Activated CD8-positive, alpha-beta T cell treated with anti-CD3 and anti-CD28 coated beads for 36 hours (primary cell): ENCODE measurements around the gene FOXF2. TPM values are rescaled to one million over a fixed set of nuclear protein-coding genes. Genes with fewer than 3 reads are reported as not detected.

Source experiments
- ATAC-seq: fragments of 200-7000 bp; cut with Tn5 transposase; one replicate; pipeline ENCODE4 v1.10.0; 2021; ENCODE audit warnings: mild to moderate bottlenecking, moderate library complexity
- CTCF ChIA-PET: fragments of 350-600 bp; sonication (Branson Sonifier 250); formaldehyde crosslinking; loops from one replicate; lab custom pipeline; 2021; ENCODE audit warnings: antibody characterized with exemption; lab: Charles Lee
- POLR2A ChIA-PET: fragments of 350-600 bp; sonication (Branson Sonifier 250); formaldehyde crosslinking; loops from one replicate; lab custom pipeline; 2021; ENCODE audit warnings: antibody characterized with exemption; lab: Charles Lee
- DNase-seq: peaks from one replicate; pipeline ENCODE4 v3.0.0-alpha.2; 2020
- H3K27ac Mint-ChIP-seq: one replicate; pipeline ENCODE4 v1.8.0; 2021; ENCODE audit warnings: mild to moderate bottlenecking, mixed read lengths
- H3K27me3 Mint-ChIP-seq: one replicate; pipeline ENCODE4 v1.8.0; 2021; ENCODE audit warnings: mixed read lengths
- H3K36me3 Mint-ChIP-seq: one replicate; pipeline ENCODE4 v1.8.0; 2021; ENCODE audit warnings: low read depth, mixed read lengths
- H3K4me1 Mint-ChIP-seq: one replicate; pipeline ENCODE4 v1.8.0; 2021; ENCODE audit warnings: low read depth, mixed read lengths
- H3K4me3 Mint-ChIP-seq: one replicate; pipeline ENCODE4 v1.8.0; 2021; ENCODE audit warnings: mild to moderate bottlenecking, moderate library complexity, mixed read lengths
- H3K9me3 Mint-ChIP-seq: one replicate; pipeline ENCODE4 v1.8.0; 2021; ENCODE audit warnings: mixed read lengths
- intact Hi-C: fragments of 100-400 bp; cut with micrococcal nuclease; formaldehyde crosslinking; loops from one replicate; pipeline ENCODE4 v1.10.0; 2022
- microRNA-seq: library from miRNA; unstranded; fragments of <30 nt; microRNA quantifications from one replicate; pipeline ENCODE4 v1.2.0, GENCODE V29; 2022; ENCODE audit warnings: borderline microRNAs expressed, borderline replicate concordance
- total RNA-seq, 2 experiments: library from RNA; stranded (reverse); gene quantifications; one replicate each; pipeline ENCODE4 v1.2.3, GENCODE V29; 2021
- TF ChIP-seq, protein P1 (sequence below): fragments of 200-600 bp; IDR thresholded peaks from one replicate; pipeline ENCODE4 v1.8.0; 2022; ENCODE audit warnings: antibody characterized with exemption, mild to moderate bottlenecking

Gene FOXF2
- total RNA-seq, 2 experiments from 2014 or later, result not detected

DNA sequence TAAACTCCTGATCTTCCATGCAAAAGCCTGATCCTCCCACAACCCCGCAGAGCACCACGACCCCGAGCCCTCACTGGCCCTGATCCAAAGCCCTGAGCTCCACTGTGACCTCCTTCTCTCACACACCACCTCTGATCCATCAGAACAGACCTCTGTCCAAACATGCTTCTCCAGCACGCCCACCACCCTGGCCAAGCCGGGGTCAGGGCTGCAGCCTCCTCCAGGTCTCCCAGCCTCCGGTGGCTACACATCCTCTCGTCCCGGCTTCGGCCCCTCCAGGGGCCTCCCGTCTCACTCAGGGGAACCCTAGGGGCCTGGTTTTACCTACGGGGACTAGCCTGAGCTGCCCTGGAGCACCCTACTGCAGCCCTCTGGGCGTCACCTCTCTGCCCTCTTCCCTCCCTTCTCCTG is 49.1 kb downstream of the FOXF2 start:
- intact Hi-C loops, result no loop called here
- Mint-ChIP-seq H3K4me3 (no peak overlapping the region), H3K9me3 (peaks cover 4% of the 10 kb centered on the region), H3K36me3 (no peaks in the 10 kb centered on the region), H3K27ac (no peak overlapping the region), H3K4me1 (no peaks in the 10 kb centered on the region), H3K27me3 (peaks cover 41% of the 10 kb centered on the region)
- no peak for ATAC-seq
- no peak for DNase-seq
- ChIA-PET CTCF (interaction anchor here (0.7 kb wide), 1 partner anchor 13 kb away, joined by 3 read pairs; no protein-coding TSS in a partner anchor), POLR2A (no interaction called here)
- TF ChIP-seq, protein P1, sequence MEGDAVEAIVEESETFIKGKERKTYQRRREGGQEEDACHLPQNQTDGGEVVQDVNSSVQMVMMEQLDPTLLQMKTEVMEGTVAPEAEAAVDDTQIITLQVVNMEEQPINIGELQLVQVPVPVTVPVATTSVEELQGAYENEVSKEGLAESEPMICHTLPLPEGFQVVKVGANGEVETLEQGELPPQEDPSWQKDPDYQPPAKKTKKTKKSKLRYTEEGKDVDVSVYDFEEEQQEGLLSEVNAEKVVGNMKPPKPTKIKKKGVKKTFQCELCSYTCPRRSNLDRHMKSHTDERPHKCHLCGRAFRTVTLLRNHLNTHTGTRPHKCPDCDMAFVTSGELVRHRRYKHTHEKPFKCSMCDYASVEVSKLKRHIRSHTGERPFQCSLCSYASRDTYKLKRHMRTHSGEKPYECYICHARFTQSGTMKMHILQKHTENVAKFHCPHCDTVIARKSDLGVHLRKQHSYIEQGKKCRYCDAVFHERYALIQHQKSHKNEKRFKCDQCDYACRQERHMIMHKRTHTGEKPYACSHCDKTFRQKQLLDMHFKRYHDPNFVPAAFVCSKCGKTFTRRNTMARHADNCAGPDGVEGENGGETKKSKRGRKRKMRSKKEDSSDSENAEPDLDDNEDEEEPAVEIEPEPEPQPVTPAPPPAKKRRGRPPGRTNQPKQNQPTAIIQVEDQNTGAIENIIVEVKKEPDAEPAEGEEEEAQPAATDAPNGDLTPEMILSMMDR, result no peak

DNA sequence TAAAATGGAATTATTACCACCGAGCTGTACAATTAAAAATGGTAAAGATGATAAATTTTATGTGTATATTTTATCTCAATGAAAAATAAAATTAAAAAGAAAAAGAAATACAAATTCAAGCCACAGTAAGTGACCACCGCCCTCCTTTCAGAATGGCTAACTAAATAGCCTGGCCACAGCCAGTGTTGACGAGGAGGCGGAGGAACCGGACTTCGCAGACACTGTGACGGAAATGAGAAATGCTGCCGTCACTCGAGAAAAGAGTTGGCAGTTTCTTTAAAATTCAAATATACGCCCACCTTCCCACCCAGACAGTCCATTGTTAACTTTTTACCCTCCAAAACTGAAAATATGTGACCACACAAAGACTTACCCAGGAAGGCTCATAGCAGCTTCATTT is 50.0 kb downstream of the FOXF2 start:
- intact Hi-C loops, result no loop called here
- POLR2A ChIA-PET, result no interaction called here
- H3K27ac Mint-ChIP-seq, result no peak overlapping the region

DNA sequence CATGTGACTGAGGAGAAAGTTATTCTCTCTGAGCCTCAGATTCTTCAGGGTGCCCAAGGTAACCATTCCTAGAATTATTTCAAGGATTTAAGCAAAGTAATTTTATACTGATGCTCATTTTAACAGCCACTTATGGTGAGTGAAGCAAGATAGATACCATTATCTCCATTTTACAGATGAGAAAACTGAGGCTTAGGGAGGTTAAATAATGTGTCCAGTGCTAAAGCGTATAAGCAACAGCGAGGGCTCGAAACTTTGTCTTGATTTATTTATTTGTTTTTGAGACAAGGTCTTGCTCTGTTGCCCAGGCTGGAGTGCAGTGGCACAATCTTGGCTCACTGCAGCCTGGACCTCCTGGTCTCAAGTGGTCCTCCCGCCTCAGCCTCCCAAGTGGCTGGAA is 53.6 kb downstream of the FOXF2 start:
- no peak overlapping the region for H3K4me3 Mint-ChIP-seq
- ChIA-PET CTCF (no interaction called here), POLR2A (no interaction called here)
- DNase-seq (no peak), ATAC-seq (no peak)
- TF ChIP-seq, protein P1, result no peak
- H3K4me1 Mint-ChIP-seq, result no peaks in the 10 kb centered on the region
- no peaks in the 10 kb centered on the region for H3K36me3 Mint-ChIP-seq
- no peak overlapping the region for H3K27ac Mint-ChIP-seq
- intact Hi-C loops, result no loop called here
- peaks cover 21% of the 10 kb centered on the region for H3K27me3 Mint-ChIP-seq
- peaks cover 4% of the 10 kb centered on the region for H3K9me3 Mint-ChIP-seq

More for the DNA sequence above, 50.0 kb downstream of the FOXF2 start:
- CTCF ChIA-PET, result no interaction called here
- Mint-ChIP-seq H3K4me1 (no peaks in the 10 kb centered on the region), H3K9me3 (peaks cover 4% of the 10 kb centered on the region), H3K27me3 (peaks cover 41% of the 10 kb centered on the region), H3K36me3 (no peaks in the 10 kb centered on the region), H3K4me3 (no peak overlapping the region)
- TF ChIP-seq, protein P1, result no peak
- no peak for DNase-seq
- no peak for ATAC-seq

Small RNAs within 50 kb of the gene (microRNA-seq; reads per million reads assigned to microRNA genes)
- not detected for gene MIR6720

Other genes with a start within 250 kb of the FOXF2 start
- gene FOXQ1, start 77.5 kb upstream of the FOXF2 start, total RNA-seq, result not detected
- under 1 TPM in 1 of 2 experiments, not detected in 1; 0.16 TPM for gene FOXC1, start 220.3 kb downstream of the FOXF2 start, total RNA-seq